ENCODE measurements around the gene SLC12A9. TPM values are rescaled to one million over a fixed set of nuclear protein-coding genes. Genes with fewer than 3 reads are reported as not detected.

Gene SLC12A9
- total RNA-seq, 2 donors from 2014 or later: 22.0 to 29.4 TPM

- Histone ChIP-seq H3K27ac (no peak overlapping the region), H3K4me3 (no peak overlapping the region), H3K4me1 (replicated peaks) (no peaks in the 10 kb centered on the region), H3K36me3 (no peaks in the 10 kb centered on the region), H3K27me3 (replicated peaks; ENCODE audit: insufficient read depth) (no peaks in the 10 kb centered on the region), H3K9me3 (no peaks in the 10 kb centered on the region)
- WGBS: 84% methylated on average over 4 of the region's 4 CpGs
- TF ChIP-seq POLR2A (IDR thresholded peaks at IDR 0.05) (no peak), CTCF (IDR thresholded peaks at IDR 0.05) (no peak)
- intact Hi-C loops (cut with DNase I): no loop called here
- DNase-seq (ENCODE audit: low spot score): no peak
Observed at GRCh38 chr7:100830396-100830795, 22.1 kb upstream of the SLC12A9 start.

GRCh38 chr7:100832281-100832633 is 20.3 kb upstream of the SLC12A9 start:
- intact Hi-C loops (cut with DNase I): no loop called here
- no peak overlapping the region for H3K4me3 ChIP-seq
- no peak for DNase-seq (ENCODE audit: low spot score)
- no peak overlapping the region for H3K27ac ChIP-seq
- H3K9me3 ChIP-seq: no peaks in the 10 kb centered on the region
- whole genome bisulfite sequencing: 94% methylated on average over 5 of the region's 5 CpGs
- no peaks in the 10 kb centered on the region for H3K27me3 ChIP-seq (replicated peaks; ENCODE audit: insufficient read depth)
- no peaks in the 10 kb centered on the region for H3K36me3 ChIP-seq
- TF ChIP-seq POLR2AphosphoS5 (IDR thresholded peaks at IDR 0.05): no peak
- no peak for TF ChIP-seq POLR2A (IDR thresholded peaks at IDR 0.05)
- TF ChIP-seq CTCF (IDR thresholded peaks at IDR 0.05): no peak
- no peaks in the 10 kb centered on the region for H3K4me1 ChIP-seq (replicated peaks)

- intact Hi-C loops (cut with DNase I): no loop called here
- DNase-seq (ENCODE audit: low spot score): peak; percentile 45
- no peaks in the 10 kb centered on the region for H3K27me3 ChIP-seq (replicated peaks; ENCODE audit: insufficient read depth)
Observed at GRCh38 chr7:100835903-100836811, 16.4 kb upstream of the SLC12A9 start.

GRCh38 chr7:100836812-100837098 is 15.8 kb upstream of the SLC12A9 start:
- H3K36me3 ChIP-seq: no peaks in the 10 kb centered on the region
- no peaks in the 10 kb centered on the region for H3K9me3 ChIP-seq
- TF ChIP-seq POLR2A (IDR thresholded peaks at IDR 0.05) (no peak), POLR2AphosphoS5 (IDR thresholded peaks at IDR 0.05) (no peak), CTCF (IDR thresholded peaks at IDR 0.05) (no peak)
- no peak for DNase-seq (ENCODE audit: low spot score)
- peak overlapping the region; percentile 77 to 78 for H3K27ac ChIP-seq
- intact Hi-C loops (cut with DNase I): no loop called here
- 32% methylated on average over 6 of the region's 6 CpGs for WGBS
- peak overlapping the region in 1 of 2 donors; percentile 20 for H3K4me3 ChIP-seq
- H3K27me3 ChIP-seq (replicated peaks; ENCODE audit: insufficient read depth): no peaks in the 10 kb centered on the region
- H3K4me1 ChIP-seq (replicated peaks): no peaks in the 10 kb centered on the region

More at GRCh38 chr7:100835903-100836811, 16.4 kb upstream of the SLC12A9 start:
- Histone ChIP-seq H3K9me3 (no peaks in the 10 kb centered on the region), H3K27ac (peak overlapping the region; percentile 77 to 78), H3K4me3 (no peak overlapping the region), H3K36me3 (no peaks in the 10 kb centered on the region), H3K4me1 (replicated peaks) (no peaks in the 10 kb centered on the region)
- WGBS: 17% methylated on average over 17 of the region's 17 CpGs
- TF ChIP-seq CTCF (IDR thresholded peaks at IDR 0.05): no peak
- TF ChIP-seq POLR2A (IDR thresholded peaks at IDR 0.05): no peak
- TF ChIP-seq POLR2AphosphoS5 (IDR thresholded peaks at IDR 0.05): no peak

Data from prostate gland (tissue), 2 donors.